ENCODE data around the gene ERCC6L2. TPM values are rescaled to one million over a fixed set of nuclear protein-coding genes. Genes with fewer than 3 reads are reported as not detected.

ERCC6L2 gene
- total and polyA plus RNA-seq, 10 of the 15 experiments (the other 5 are each of a cell fraction or from before 2014, with no cell fraction given), result 8.1 to 45.0 (median 22.6) TPM

GRCh38 chr9:95953986-95954385, 78.5 kb downstream of the ERCC6L2 start (continued):
- no peak for TF ChIP-seq CTCF (IDR thresholded peaks at IDR 0.05 in 2 of 3, conservative IDR thresholded peaks at IDR 0.05 in 1 of 3; ENCODE audit: control insufficient read depth in 2 of 3, extremely low read depth in 1 of 3, insufficient read depth in 1 of 3, low read depth in 3 of 3, low read length in 3 of 3)
- TF ChIP-seq, protein P1, sequence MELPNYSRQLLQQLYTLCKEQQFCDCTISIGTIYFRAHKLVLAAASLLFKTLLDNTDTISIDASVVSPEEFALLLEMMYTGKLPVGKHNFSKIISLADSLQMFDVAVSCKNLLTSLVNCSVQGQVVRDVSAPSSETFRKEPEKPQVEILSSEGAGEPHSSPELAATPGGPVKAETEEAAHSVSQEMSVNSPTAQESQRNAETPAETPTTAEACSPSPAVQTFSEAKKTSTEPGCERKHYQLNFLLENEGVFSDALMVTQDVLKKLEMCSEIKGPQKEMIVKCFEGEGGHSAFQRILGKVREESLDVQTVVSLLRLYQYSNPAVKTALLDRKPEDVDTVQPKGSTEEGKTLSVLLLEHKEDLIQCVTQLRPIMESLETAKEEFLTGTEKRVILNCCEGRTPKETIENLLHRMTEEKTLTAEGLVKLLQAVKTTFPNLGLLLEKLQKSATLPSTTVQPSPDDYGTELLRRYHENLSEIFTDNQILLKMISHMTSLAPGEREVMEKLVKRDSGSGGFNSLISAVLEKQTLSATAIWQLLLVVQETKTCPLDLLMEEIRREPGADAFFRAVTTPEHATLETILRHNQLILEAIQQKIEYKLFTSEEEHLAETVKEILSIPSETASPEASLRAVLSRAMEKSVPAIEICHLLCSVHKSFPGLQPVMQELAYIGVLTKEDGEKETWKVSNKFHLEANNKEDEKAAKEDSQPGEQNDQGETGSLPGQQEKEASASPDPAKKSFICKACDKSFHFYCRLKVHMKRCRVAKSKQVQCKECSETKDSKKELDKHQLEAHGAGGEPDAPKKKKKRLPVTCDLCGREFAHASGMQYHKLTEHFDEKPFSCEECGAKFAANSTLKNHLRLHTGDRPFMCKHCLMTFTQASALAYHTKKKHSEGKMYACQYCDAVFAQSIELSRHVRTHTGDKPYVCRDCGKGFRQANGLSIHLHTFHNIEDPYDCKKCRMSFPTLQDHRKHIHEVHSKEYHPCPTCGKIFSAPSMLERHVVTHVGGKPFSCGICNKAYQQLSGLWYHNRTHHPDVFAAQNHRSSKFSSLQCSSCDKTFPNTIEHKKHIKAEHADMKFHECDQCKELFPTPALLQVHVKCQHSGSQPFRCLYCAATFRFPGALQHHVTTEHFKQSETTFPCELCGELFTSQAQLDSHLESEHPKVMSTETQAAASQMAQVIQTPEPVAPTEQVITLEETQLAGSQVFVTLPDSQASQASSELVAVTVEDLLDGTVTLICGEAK (IDR thresholded peaks at IDR 0.05; ENCODE audit: borderline replicate concordance), result no peak
- no peak for TF ChIP-seq EGR1 (IDR thresholded peaks at IDR 0.05; ENCODE audit: borderline replicate concordance in 1 of 2, low read depth in 2 of 2, low read length in 2 of 2)
- TF ChIP-seq MEF2B (IDR thresholded peaks at IDR 0.05; ENCODE audit: partially characterized antibody, poor library complexity, severe bottlenecking), result no peak
- no peak for TF ChIP-seq JUND (IDR thresholded peaks at IDR 0.05; ENCODE audit: low read depth, low read length)
- peak; percentile 38; the same call in 1 of the 2 replicates for TF ChIP-seq IKZF1 (conservative IDR thresholded peaks at IDR 0.05)
- no peak for TF ChIP-seq SUPT20H (IDR thresholded peaks at IDR 0.05; ENCODE audit: borderline replicate concordance, control insufficient read depth, low read depth, low read length)
- 0 out of 2 replicates have a peak, but pooled peaks have one; percentile 21 for TF ChIP-seq PAX5 (IDR thresholded peaks at IDR 0.05; ENCODE audit: borderline replicate concordance, low read depth, low read length)
- peak; percentile 94 for TF ChIP-seq RUNX3 (IDR thresholded peaks at IDR 0.05; ENCODE audit: low read length)
- no peak for TF ChIP-seq USF1 (IDR thresholded peaks at IDR 0.05; ENCODE audit: borderline replicate concordance, extremely low read length, insufficient read depth, low read depth, low read length)
- TF ChIP-seq, protein P2, sequence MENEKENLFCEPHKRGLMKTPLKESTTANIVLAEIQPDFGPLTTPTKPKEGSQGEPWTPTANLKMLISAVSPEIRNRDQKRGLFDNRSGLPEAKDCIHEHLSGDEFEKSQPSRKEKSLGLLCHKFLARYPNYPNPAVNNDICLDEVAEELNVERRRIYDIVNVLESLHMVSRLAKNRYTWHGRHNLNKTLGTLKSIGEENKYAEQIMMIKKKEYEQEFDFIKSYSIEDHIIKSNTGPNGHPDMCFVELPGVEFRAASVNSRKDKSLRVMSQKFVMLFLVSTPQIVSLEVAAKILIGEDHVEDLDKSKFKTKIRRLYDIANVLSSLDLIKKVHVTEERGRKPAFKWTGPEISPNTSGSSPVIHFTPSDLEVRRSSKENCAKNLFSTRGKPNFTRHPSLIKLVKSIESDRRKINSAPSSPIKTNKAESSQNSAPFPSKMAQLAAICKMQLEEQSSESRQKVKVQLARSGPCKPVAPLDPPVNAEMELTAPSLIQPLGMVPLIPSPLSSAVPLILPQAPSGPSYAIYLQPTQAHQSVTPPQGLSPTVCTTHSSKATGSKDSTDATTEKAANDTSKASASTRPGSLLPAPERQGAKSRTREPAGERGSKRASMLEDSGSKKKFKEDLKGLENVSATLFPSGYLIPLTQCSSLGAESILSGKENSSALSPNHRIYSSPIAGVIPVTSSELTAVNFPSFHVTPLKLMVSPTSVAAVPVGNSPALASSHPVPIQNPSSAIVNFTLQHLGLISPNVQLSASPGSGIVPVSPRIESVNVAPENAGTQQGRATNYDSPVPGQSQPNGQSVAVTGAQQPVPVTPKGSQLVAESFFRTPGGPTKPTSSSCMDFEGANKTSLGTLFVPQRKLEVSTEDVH (IDR thresholded peaks at IDR 0.05; ENCODE audit: low read depth, partially characterized antibody), result no peak
- TF ChIP-seq SP1 (IDR thresholded peaks at IDR 0.05; ENCODE audit: low read depth, low read length), result no peak
- TF ChIP-seq WRNIP1 (IDR thresholded peaks at IDR 0.05; ENCODE audit: borderline replicate concordance, low read depth, low read length), result no peak
- TF ChIP-seq YBX1 (IDR thresholded peaks at IDR 0.05), result no peak
- TF ChIP-seq FOS (IDR thresholded peaks at IDR 0.05; ENCODE audit: borderline replicate concordance, extremely low read depth, insufficient read length), result no peak
- TF ChIP-seq ATF7 (IDR thresholded peaks at IDR 0.05; ENCODE audit: low read depth), result no peak
- TF ChIP-seq EED (IDR thresholded peaks at IDR 0.05; ENCODE audit: low read depth), result peak; percentile 58
- TF ChIP-seq EZH2 (IDR thresholded peaks at IDR 0.05; ENCODE audit: borderline replicate concordance, control insufficient read depth, low read depth, low read length), result no peak
- no peak for TF ChIP-seq NR2C2 (IDR thresholded peaks at IDR 0.05; ENCODE audit: borderline replicate concordance, control insufficient read depth, insufficient read length, low read depth)

Measured in GM12878 (cell line).